Inflammatory macrophage treated with lipopolysaccharide for 4 hours (primary cell): ENCODE measurements around the gene TMIE.

ENCODE experiments used
- DNase-seq: peaks from one replicate; pipeline ENCODE4 v3.0.0-alpha.2; 2020

TMIE gene

DNA sequence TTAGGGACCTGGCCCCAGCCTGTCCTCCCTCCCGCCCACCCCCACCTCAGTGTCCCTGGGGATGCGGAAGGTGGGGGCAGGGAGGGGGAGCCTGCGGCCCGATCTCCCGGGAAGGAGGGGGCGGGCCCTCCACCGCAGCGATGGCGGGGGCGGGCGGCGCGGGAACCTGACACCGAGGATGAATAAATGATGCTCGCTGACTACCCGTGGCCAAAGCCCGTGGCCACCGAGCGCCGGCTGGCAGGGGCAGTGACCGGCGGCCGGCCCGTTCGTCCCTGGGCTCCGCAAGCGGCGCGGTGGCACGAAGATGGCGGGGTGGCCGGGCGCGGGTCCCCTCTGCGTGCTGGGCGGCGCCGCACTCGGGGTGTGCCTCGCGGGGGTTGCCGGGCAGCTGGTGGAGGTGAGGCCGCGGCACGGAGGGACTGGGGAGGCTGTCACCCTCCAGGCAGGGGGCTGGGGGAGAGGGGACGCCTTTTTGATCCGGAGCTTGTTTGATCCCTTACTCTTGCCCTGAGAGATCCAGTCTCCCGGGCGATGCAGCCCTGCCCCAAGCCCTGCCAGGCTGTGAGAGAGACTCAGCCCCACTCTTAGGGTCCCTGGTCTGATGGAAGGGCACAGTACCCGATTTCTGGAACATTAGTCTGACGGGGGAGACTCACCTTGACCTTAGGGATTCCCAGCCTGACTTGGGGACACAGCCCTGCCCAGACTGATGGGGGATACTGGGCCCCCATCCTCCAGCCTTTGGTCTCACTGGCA, at the start of gene TMIE:
Gene TMIE, plus strand, starts transcription at position 212 of the 759 bp plus-strand sequence. Its CDS starts 96 bp downstream, at position 308.
- no peak for DNase-seq

GRCh38 chr3:46655271-46655670, 45.9 kb upstream of the TMIE start:
- DNase-seq: no peak

GRCh38 chr3:46656778-46657556, 44.2 kb upstream of the TMIE start:
- no peak for DNase-seq

- no peak for DNase-seq
Observed at GRCh38 chr3:46659285-46659684, 41.9 kb upstream of the TMIE start.

GRCh38 chr3:46660003-46660402, 41.2 kb upstream of the TMIE start:
- DNase-seq: no peak

DNA sequence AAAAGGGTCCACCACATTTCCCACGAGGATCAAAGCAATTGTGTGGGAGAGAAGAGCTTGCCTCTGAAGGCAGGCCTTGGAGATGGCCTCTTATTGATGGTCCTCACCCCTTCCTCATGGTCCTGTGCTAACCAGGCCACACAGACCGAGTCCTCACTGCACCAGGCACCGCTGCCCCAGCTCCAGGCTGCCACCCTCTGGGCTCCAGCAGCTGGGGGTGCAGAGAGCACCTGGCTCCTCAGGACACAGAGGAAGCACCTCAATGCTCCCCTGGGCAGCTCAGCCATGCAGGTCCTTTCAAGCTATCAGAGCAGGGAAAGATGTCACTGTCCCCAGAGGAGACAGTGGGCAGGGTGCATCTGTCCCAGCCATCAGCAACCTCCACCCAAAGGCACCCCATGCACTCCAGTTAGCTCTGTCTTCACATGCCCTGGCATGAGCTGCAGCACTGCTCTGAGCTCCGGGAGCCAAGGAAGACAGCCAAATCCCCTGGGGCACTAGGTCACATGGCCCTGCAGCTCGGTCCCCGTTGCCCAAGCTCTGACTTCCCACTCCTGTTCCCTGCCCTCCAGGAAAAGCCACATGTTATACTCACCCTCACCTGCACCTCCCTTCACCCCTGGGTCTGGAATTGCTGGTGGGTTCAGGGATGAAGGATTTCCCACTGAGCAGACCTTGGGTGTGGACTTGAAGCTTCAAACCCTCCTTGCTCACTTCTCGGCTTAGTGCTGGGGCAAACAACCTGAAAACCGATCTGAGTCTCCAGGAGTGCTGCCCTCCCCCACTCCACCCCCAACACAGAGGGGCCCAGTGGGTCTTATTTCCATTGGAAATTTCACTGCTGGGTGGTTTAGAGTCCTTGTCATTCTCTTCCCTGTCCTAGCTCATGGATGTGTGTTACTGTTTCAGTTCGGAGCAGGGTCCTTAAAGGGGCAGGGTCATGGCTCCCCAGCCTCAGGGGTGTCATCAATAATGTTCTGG, 40.4 kb upstream of the TMIE start:
- DNase-seq: no peak

- DNase-seq: no peak
Observed at GRCh38 chr3:46661776-46662766, 39.1 kb upstream of the TMIE start.

DNA sequence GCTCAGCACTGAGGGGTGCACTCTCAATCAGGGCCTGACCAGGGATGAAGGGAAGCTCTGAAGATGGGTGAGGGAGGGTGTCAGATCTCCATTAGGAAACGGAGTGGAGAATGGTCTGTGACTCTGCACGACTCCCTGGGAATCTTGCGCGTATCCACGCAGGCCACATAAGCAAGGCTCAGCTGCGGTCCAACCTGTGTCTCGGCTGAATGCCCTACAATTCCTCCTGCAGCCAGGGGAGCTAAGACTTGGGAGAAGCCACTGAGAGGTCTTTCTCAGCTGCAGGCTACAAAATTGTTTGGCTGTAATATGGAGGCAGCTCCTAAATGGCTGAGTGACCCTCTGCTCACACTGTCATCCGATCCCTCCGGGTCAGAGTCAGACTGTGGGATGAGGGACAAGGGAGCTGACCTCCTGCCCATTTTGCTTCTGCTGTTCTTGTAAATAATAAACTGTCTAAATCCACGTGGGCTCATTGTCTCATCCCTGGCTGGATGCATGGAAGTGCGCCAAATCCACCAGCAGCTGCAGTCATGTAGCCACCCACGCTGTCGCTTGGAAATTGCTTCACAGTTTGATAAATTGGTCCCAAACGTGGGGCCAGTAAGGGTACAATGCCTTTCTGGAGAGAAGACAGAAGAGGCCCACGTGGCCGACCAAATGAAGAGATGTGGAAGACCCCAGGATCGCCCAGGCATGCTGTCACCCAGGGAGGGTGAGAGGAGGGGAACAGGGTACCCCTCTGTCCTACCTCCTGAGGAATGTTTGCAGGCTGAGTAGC, 38.2 kb upstream of the TMIE start:
- DNase-seq: no peak

- no peak for DNase-seq
Observed at GRCh38 chr3:46663591-46664135, 37.5 kb upstream of the TMIE start.

GRCh38 chr3:46664188-46664970, 36.8 kb upstream of the TMIE start:
- no peak for DNase-seq

GRCh38 chr3:46664971-46665762, 36.0 kb upstream of the TMIE start:
- DNase-seq: no peak

DNA sequence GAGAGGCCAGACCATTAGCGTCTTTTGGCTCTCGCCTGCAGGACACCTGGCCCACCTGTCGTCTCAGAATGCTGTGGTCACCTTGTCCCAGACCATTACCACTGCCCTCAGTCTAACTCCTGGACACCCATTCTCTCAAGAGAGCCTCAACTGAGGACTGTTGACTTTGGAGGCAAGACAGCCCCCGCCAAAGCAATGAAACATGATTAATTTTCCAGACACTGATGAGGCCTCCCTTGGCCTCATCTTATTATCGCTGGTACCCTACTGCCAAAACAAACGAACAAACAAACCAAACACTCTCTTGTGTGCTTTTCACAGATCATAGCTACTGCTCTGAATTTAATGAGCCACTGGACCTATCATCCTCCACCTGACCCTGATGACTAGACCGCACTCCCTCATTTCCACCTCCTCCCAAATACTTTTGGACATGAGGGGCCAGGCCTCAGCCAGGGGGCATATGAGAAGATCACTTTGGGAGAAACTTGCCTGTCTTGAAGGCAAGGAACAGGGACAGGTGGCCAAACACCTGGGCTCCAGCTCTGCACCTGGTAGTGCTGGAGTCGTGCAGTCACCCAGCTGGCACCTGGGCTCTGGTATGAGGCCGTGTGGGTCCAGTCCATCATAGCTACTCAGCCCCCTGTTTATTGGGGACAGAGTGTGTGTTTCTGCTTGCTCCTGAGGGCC, 35.3 kb upstream of the TMIE start:
- DNase-seq: no peak

DNA sequence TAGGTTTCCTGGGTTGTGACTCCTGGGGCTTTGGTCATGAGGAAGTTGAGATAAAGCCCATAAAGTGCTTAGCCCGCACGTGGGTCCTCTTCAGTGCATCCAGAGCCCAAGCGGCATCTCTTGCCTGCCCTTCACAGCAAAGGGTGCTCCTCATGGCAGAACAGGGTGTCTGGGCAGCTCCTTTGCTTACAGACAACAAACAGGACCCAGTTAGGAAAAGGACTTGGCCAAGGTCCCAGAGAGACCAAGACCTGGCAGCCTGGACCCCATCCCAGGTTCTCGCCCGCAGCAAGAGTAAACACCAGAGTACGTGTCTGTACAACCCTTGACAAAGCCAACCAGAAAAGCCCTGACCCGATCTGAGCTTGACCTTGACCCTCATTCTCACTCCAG, 34.7 kb upstream of the TMIE start:
- no peak for DNase-seq

- no peak for DNase-seq
Observed at GRCh38 chr3:46667061-46667621, 34.1 kb upstream of the TMIE start.

DNA sequence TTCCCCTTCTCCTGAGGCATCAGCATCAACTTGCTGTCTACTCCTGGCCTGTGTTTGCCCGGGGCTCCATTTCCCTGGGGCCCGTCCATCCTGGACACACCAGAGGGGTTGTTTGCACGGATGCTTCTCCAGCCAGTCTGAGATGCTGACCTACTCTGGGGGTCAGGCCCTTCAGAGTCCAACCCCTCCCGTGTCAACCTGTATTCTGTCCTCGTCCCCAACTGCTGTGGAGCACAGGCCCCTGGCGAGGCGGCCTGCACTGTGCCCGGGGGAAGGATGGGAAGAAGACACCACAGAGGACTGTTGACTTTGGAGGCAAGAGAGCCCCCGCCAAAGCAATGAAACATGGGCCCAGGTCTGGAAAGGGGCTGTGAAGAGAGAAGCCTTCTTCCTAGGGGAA, 33.5 kb upstream of the TMIE start:
- DNase-seq: no peak

- DNase-seq: no peak
Observed at GRCh38 chr3:46668116-46668515, 33.1 kb upstream of the TMIE start.

DNA sequence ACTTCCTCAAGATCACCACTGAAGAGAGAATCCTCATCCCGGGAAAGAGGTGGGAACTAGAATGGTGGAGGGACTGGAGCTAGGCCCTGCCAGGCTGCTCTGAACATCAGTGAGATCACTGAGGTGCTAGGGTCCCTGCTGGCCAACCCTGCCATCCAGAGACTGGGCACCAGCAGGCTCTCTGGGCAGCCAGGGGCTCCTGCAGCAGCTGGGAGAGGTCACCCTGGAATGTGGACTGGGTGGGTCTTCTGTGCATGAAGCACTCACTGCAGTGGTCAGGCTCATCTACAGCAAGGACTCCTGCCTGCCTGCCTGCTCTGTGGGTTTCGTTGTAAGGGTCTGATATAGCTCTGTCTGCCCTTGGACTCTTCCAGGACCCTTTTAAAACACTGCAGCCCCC, 32.6 kb upstream of the TMIE start:
- DNase-seq: no peak
